Calu3 (cell line): ENCODE measurements around the gene HDGFL2. TPM values are rescaled to one million over a fixed set of nuclear protein-coding genes. Genes with fewer than 3 reads are reported as not detected.

Source experiments
- BruUV-seq: library from RNA; stranded (reverse); fragments of 400-500 nt; replicated peaks from 2 replicates; lab custom pipeline; 2021; lab: Mats Ljungman, UMichigan
- CTCF ChIA-PET: fragments of 300-600 bp; sonication (Branson Sonifier 250); formaldehyde crosslinking; loops from one replicate; lab custom pipeline; 2022; ENCODE audit warnings: antibody characterized with exemption; lab: Charles Lee
- DNase-seq: peaks from one replicate; pipeline ENCODE4 v3.0.0; 2022
- H3K27ac Mint-ChIP-seq: one replicate; pipeline ENCODE4 v1.8.0; 2022; ENCODE audit warnings: mixed read lengths; ENCODE audit not compliant: unreplicated experiment
- H3K27me3 Mint-ChIP-seq: one replicate; pipeline ENCODE4 v1.8.0; 2022; ENCODE audit warnings: mixed read lengths; ENCODE audit not compliant: unreplicated experiment
- H3K36me3 Mint-ChIP-seq: one replicate; pipeline ENCODE4 v1.8.0; 2022; ENCODE audit warnings: mild to moderate bottlenecking, moderate library complexity, mixed read lengths; ENCODE audit not compliant: insufficient read depth, unreplicated experiment
- H3K4me1 Mint-ChIP-seq: one replicate; pipeline ENCODE4 v1.8.0; 2022; ENCODE audit warnings: mild to moderate bottlenecking, low read depth, mixed read lengths; ENCODE audit not compliant: unreplicated experiment
- H3K4me3 Mint-ChIP-seq: one replicate; pipeline ENCODE4 v1.8.0; 2022; ENCODE audit warnings: mild to moderate bottlenecking, low read depth, moderate library complexity, mixed read lengths; ENCODE audit not compliant: unreplicated experiment
- H3K9me3 Mint-ChIP-seq: one replicate; pipeline ENCODE4 v1.8.0; 2022; ENCODE audit warnings: low read depth, mixed read lengths; ENCODE audit not compliant: unreplicated experiment
- intact Hi-C: fragments of 100-400 bp; cut with micrococcal nuclease; formaldehyde crosslinking; loops from one replicate; pipeline ENCODE4 v1.10.0; 2022; ENCODE audit not compliant: unreplicated experiment
- total RNA-seq: library from RNA; stranded (reverse); gene quantifications from 2 replicates; pipeline ENCODE4 v1.2.3, GENCODE V29; 2022
- TF ChIP-seq, protein P1 (sequence below): fragments of 200-600 bp; IDR thresholded peaks from one replicate; pipeline ENCODE4 v1.8.0; 2022; ENCODE audit warnings: antibody characterized with exemption; ENCODE audit not compliant: unreplicated experiment

Gene HDGFL2
- total RNA-seq, 1 experiment from 2014 or later = 40.6 TPM

GRCh38 chr19:4512070-4512469 is 40.0 kb downstream of the HDGFL2 start:
- no peak for DNase-seq
- intact Hi-C loops = no loop called here
- TF ChIP-seq, protein P1, sequence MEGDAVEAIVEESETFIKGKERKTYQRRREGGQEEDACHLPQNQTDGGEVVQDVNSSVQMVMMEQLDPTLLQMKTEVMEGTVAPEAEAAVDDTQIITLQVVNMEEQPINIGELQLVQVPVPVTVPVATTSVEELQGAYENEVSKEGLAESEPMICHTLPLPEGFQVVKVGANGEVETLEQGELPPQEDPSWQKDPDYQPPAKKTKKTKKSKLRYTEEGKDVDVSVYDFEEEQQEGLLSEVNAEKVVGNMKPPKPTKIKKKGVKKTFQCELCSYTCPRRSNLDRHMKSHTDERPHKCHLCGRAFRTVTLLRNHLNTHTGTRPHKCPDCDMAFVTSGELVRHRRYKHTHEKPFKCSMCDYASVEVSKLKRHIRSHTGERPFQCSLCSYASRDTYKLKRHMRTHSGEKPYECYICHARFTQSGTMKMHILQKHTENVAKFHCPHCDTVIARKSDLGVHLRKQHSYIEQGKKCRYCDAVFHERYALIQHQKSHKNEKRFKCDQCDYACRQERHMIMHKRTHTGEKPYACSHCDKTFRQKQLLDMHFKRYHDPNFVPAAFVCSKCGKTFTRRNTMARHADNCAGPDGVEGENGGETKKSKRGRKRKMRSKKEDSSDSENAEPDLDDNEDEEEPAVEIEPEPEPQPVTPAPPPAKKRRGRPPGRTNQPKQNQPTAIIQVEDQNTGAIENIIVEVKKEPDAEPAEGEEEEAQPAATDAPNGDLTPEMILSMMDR = no peak
- H3K36me3 Mint-ChIP-seq = peaks cover 3% of the 10 kb centered on the region
- H3K9me3 Mint-ChIP-seq = no peaks in the 10 kb centered on the region
- no peak overlapping the region for H3K4me3 Mint-ChIP-seq
- CTCF ChIA-PET = no interaction called here
- H3K27me3 Mint-ChIP-seq = no peaks in the 10 kb centered on the region
- BruUV-seq = no TSS peak
- H3K4me1 Mint-ChIP-seq = no peaks in the 10 kb centered on the region
- H3K27ac Mint-ChIP-seq = no peak overlapping the region

DNA sequence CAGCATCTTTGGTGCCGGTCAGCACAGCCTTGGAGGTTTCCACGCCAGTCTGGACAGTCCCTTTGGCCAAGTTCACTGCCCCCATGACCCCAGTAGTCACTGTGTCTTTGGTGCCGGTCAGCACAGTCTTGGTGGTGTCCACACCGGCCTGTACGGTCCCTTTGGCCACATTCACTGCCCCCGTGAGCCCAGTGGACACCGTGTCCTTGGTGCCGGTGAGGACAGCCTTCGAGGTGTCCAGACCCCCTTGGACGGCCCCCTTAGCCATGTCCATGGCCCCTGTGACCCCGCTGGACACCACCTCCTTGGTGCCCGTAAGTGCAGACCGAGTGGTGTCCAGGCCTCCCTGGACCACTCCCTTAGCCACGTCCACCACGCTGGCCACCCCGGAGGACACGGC is 41.2 kb downstream of the HDGFL2 start:
- no peak overlapping the region for H3K27ac Mint-ChIP-seq
- intact Hi-C loops = no loop called here
- H3K9me3 Mint-ChIP-seq = no peaks in the 10 kb centered on the region
- no peaks in the 10 kb centered on the region for H3K27me3 Mint-ChIP-seq
- CTCF ChIA-PET = no interaction called here
- TF ChIP-seq, protein P1 = no peak
- no peaks in the 10 kb centered on the region for H3K4me1 Mint-ChIP-seq
- no TSS peak for BruUV-seq
- H3K36me3 Mint-ChIP-seq = no peaks in the 10 kb centered on the region
- no peak overlapping the region for H3K4me3 Mint-ChIP-seq
- DNase-seq = no peak

DNA sequence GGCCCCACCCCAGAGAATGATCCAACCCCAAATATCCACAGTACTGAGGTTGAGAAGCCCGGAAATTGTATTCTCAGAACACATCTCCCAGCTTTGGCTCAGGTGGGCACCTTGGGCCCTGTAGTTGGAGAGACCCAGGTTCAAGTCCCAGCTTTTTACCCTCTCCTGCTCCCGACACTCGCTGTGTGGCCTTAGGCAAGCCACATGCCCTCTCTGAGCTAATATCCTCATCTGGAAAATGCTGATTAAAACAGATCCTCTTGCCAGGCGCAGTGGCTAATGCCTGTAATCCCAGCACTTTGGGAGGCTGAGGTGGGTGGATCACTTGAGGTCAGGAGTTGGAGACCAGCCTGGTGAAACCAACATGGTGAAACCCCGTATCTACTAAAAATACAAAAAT is 43.6 kb downstream of the HDGFL2 start:
- Mint-ChIP-seq H3K36me3 (no peaks in the 10 kb centered on the region), H3K4me1 (peaks cover 8% of the 10 kb centered on the region), H3K4me3 (no peak overlapping the region), H3K9me3 (no peaks in the 10 kb centered on the region), H3K27ac (no peak overlapping the region), H3K27me3 (no peaks in the 10 kb centered on the region)
- TF ChIP-seq, protein P1 = no peak
- CTCF ChIA-PET = no interaction called here
- intact Hi-C loops = no loop called here
- BruUV-seq = no TSS peak
- DNase-seq = no peak

- CTCF ChIA-PET = interaction anchor here (0.5 to 0.6 kb wide), 2 partner anchors 42 to 940 kb away, joined by 4 to 7 read pairs; no protein-coding TSS in a partner anchor
- no peak overlapping the region for H3K27ac Mint-ChIP-seq
- H3K36me3 Mint-ChIP-seq = no peaks in the 10 kb centered on the region
- BruUV-seq = no TSS peak
- H3K27me3 Mint-ChIP-seq = no peaks in the 10 kb centered on the region
- H3K4me1 Mint-ChIP-seq = peaks cover 14% of the 10 kb centered on the region
- no peak overlapping the region for H3K4me3 Mint-ChIP-seq
- TF ChIP-seq, protein P1 = no peak
- no peak for DNase-seq
- intact Hi-C loops = no loop called here
- H3K9me3 Mint-ChIP-seq = no peaks in the 10 kb centered on the region
Observed at GRCh38 chr19:4516199-4516938, 44.3 kb downstream of the HDGFL2 start.
